GM12878 (cell line): ENCODE results near the gene TNIP2. TPM values are rescaled to one million over a fixed set of nuclear protein-coding genes. Genes with fewer than 3 reads are reported as not detected.

Experiments used
- ATAC-seq: fragments of 200-7000 bp; cut with Tn5 transposase; 3 replicates; pipeline ENCODE4 v1.9.1; 2020; ENCODE audit warnings: mild to moderate bottlenecking, moderate library complexity
- BruUV-seq: library from RNA; stranded (reverse); fragments of 400-500 nt; replicated peaks from 2 replicates; lab custom pipeline; 2021; lab: Mats Ljungman, UMichigan
- CTCF ChIA-PET: fragments of 300-600 bp; sonication (Branson Sonifier 250); formaldehyde crosslinking; extraction: SDS; loops from one replicate; lab custom pipeline; 2021; ENCODE audit warnings: inconsistent platforms; lab: Yijun Ruan, JAX
- POLR2A ChIA-PET: fragments of 350-600 bp; formaldehyde crosslinking; extraction: SDS; loops from one replicate; lab custom pipeline; 2021; ENCODE audit warnings: inconsistent platforms; lab: Charles Lee
- RAD21 ChIA-PET: fragments of 300-600 bp; sonication (Branson Sonifier 250); formaldehyde crosslinking; loops from one replicate; lab custom pipeline; 2023; ENCODE audit warnings: antibody characterized with exemption; ENCODE audit not compliant: unreplicated experiment; lab: Charles Lee
- SMC1A ChIA-PET: fragments of 300-600 bp; sonication (Branson Sonifier 250); formaldehyde crosslinking; loops from one replicate; lab custom pipeline; 2023; ENCODE audit not compliant: unreplicated experiment, uncharacterized antibody; lab: Charles Lee
- DNase-seq: peaks from one replicate; pipeline ENCODE4 v3.0.0-alpha.2; 2011; ENCODE audit warnings: low read depth, low spot score
- FAIRE-seq: peaks from 3 replicates; lab custom pipeline; 2011; peaks lifted over from hg19 to GRCh38; lab: Jason Lieb, UNC
- H2AFZ ChIP-seq: 2 replicates; pipeline ENCODE4 v1.6.0; 2011; ENCODE audit warnings: low read depth, low read length, control low read depth; ENCODE audit not compliant: control insufficient read depth
- H3K27ac ChIP-seq: 2 replicates; pipeline ENCODE4 v1.5.1; 2011; ENCODE audit warnings: control low read depth; ENCODE audit not compliant: control insufficient read depth, insufficient read depth
- H3K27me3 ChIP-seq, 2 experiments: replicated peaks in 1 of 2; 2 replicates each; pipeline versions ENCODE4 v1.6.0 to v1.6.1; 2011; ENCODE audit warnings: low read length in 1 of 2; ENCODE audit not compliant: control insufficient read depth in 2 of 2, insufficient read depth in 2 of 2
- H3K36me3 ChIP-seq, 2 experiments: 2 replicates each; pipeline ENCODE4 v1.5.1; 2011; ENCODE audit warnings: low read length in 1 of 2; ENCODE audit not compliant: control insufficient read depth in 2 of 2, insufficient read depth in 2 of 2
- H3K4me1 ChIP-seq: 2 replicates; pipeline ENCODE4 v1.6.1; 2011; ENCODE audit warnings: mild to moderate bottlenecking, low read length, moderate library complexity, mixed read lengths; ENCODE audit not compliant: control insufficient read depth, insufficient read depth
- H3K4me2 ChIP-seq: 2 replicates; pipeline ENCODE4 v1.6.0; 2011; ENCODE audit warnings: control low read depth; ENCODE audit not compliant: control insufficient read depth, insufficient read depth
- H3K4me3 ChIP-seq: fragments of 200-600 bp; sonication (generic); 2 replicates; pipeline ENCODE4 v1.5.1; 2016
- H3K79me2 ChIP-seq: 2 replicates; pipeline ENCODE4 v1.6.0; 2011; ENCODE audit warnings: low read length; ENCODE audit not compliant: control insufficient read depth, insufficient read depth
- H3K9ac ChIP-seq: 2 replicates; pipeline ENCODE4 v1.8.0; 2011; ENCODE audit warnings: low read length, control low read depth, mixed read lengths; ENCODE audit not compliant: control insufficient read depth, insufficient read depth
- H3K9me3 ChIP-seq: replicated peaks from 3 replicates; pipeline ENCODE4 v1.5.1; 2011; ENCODE audit warnings: mild to moderate bottlenecking, low read length; ENCODE audit not compliant: control insufficient read depth, insufficient read depth
- H4K20me1 ChIP-seq: 2 replicates; pipeline ENCODE4 v1.6.0; 2011; ENCODE audit not compliant: control insufficient read depth, insufficient read depth
- BCL3 ChIP-seq: IDR thresholded peaks from 2 replicates; pipeline ENCODE4 v1.6.1; 2011; ENCODE audit warnings: borderline replicate concordance, low read depth, mild to moderate bottlenecking, moderate library complexity, low read length; ENCODE audit not compliant: insufficient read depth, poor library complexity, severe bottlenecking
- CTCF ChIP-seq, 3 experiments: IDR thresholded peaks in 2 of 3; conservative IDR thresholded peaks in 1 of 3; 2 replicates each; pipeline ENCODE4 v1.5.1; 2011; ENCODE audit warnings: low read depth in 3 of 3, low read length in 3 of 3, mild to moderate bottlenecking in 3 of 3, control low read depth in 2 of 3, moderate library complexity in 2 of 3, inconsistent platforms in 1 of 3, mixed read lengths in 1 of 3; ENCODE audit not compliant: control insufficient read depth in 2 of 3, insufficient read depth in 1 of 3; ENCODE audit errors: extremely low read depth in 1 of 3
- GATAD2B ChIP-seq: fragments of 450-650 bp; conservative IDR thresholded peaks from 2 replicates; pipeline ENCODE4 v1.6.1; 2017; ENCODE audit warnings: low read depth, mild to moderate bottlenecking, moderate library complexity
- MYB ChIP-seq: fragments of 150-350 bp; IDR thresholded peaks from 2 replicates; pipeline ENCODE4 v1.6.1; 2014; ENCODE audit warnings: mild to moderate bottlenecking, low read depth, low read length, borderline replicate concordance
- NKRF ChIP-seq: fragments of 450-650 bp; conservative IDR thresholded peaks from 2 replicates; pipeline ENCODE4 v1.6.1; 2017; ENCODE audit warnings: mild to moderate bottlenecking, moderate library complexity
- SUZ12 ChIP-seq: fragments of 200-600 bp; sonication (generic); IDR thresholded peaks from one replicate; pipeline ENCODE4 v1.6.1; 2018; ENCODE audit warnings: antibody characterized with exemption, mild to moderate bottlenecking; ENCODE audit not compliant: unreplicated experiment
- TCF7 ChIP-seq: IDR thresholded peaks from 2 replicates; pipeline ENCODE4 v1.6.1; 2014; ENCODE audit warnings: antibody characterized with exemption, borderline replicate concordance
- WGBS: methylation state at CpG from one replicate; pipeline ENCODE4 v1.1.6; 2016; ENCODE audit warnings: low lambda C conversion rate; ENCODE audit not compliant: insufficient replicate concordance, insufficient coverage; ENCODE audit errors: missing lambda C conversion rate; 5-methylcytosine and 5-hydroxymethylcytosine counted together
- in situ Hi-C: fragments of 300-500 bp; cut with MboI; formaldehyde crosslinking; loops from 9 replicates; pipeline ENCODE4 v1.14.3; 2018; ENCODE audit warnings: mixed read lengths
- intact Hi-C: fragments of 100-400 bp; cut with micrococcal nuclease; formaldehyde crosslinking; loops from one replicate; pipeline ENCODE4 v1.14.2; 2022; ENCODE audit not compliant: unreplicated experiment
- polyA plus RNA-seq, 11 experiments: library from polyadenylated mRNA; depleted of rRNA in 4 of 11; unstranded in 6 of 11; stranded (reverse) in 5 of 11; fragments of >200 nt; fragmentation: Nextera tagmentation in 4 of 11; fragmentation: Illumina TruSeq in 1 of 11; extraction: Ambion mirVana in 4 of 11; extraction: Trizol in 1 of 11; gene quantifications; 1 replicate in 1 of 11; 2 replicates in 10 of 11; pipeline versions ENCODE4 v1.2.1 to v1.2.3, GENCODE V29; 2011 to 2016; ENCODE audit warnings: inconsistent platforms in 2 of 11, missing spikeins in 2 of 11, low read depth in 1 of 11
- total RNA-seq, 4 experiments: library from RNA; depleted of rRNA in 3 of 4; stranded (reverse); fragments of >200 nt in 3 of 4; fragmentation: Illumina TruSeq in 1 of 4; extraction: Trizol in 1 of 4; gene quantifications; 2 replicates each; pipeline versions ENCODE4 v1.2.1 to v1.2.3, GENCODE V29; 2013 to 2021

The TNIP2 gene
- total and polyA plus RNA-seq, 10 of the 15 experiments (the other 5 are each of a cell fraction or from before 2014, with no cell fraction given), result 1.4 to 64.9 (median 45.5) TPM

GRCh38 chr4:2804449-2804972, 48.4 kb upstream of the TNIP2 start:
- intact Hi-C loops (no loop called here), in situ Hi-C loops (no loop called here)
- POLR2A ChIA-PET, result no interaction called here
- FAIRE-seq, result no peak
- CTCF ChIA-PET, result interaction anchor here (0.8 to 1.4 kb wide), 2 partner anchors 17 to 37 kb away, joined by 3 read pairs; no protein-coding TSS in a partner anchor
- SMC1A ChIA-PET, result interaction anchor here (1.1 kb wide), 1 partner anchor 41 kb away, joined by 3 read pairs; no protein-coding TSS in a partner anchor
- TF ChIP-seq MYB, result no peak
- no peak for TF ChIP-seq SUZ12
- no peak for TF ChIP-seq CTCF (IDR thresholded peaks at IDR 0.05 in 2 of 3, conservative IDR thresholded peaks at IDR 0.05 in 1 of 3; ENCODE audit: control insufficient read depth in 2 of 3, extremely low read depth in 1 of 3, insufficient read depth in 1 of 3, low read depth in 3 of 3, low read length in 3 of 3)
- TF ChIP-seq TCF7, result no peak
- no peak for TF ChIP-seq BCL3
- TF ChIP-seq GATAD2B, result no peak
- no peak for TF ChIP-seq NKRF
- Histone ChIP-seq H3K27me3 (no peaks in the 10 kb centered on the region), H3K27ac (no peak overlapping the region), H4K20me1 (no peaks in the 10 kb centered on the region), H3K9ac (no peak overlapping the region), H3K4me1 (peaks cover 49% of the 10 kb centered on the region), H2AFZ (no peak overlapping the region), H3K36me3 (no peaks in the 10 kb centered on the region; a peak in 2 of 4 replicates), H3K9me3 (no peaks in the 10 kb centered on the region), H3K4me3 (no peak overlapping the region), H3K4me2 (no peak overlapping the region), H3K79me2 (peaks cover 35% of the 10 kb centered on the region)
- no peak for DNase-seq
- no TSS peak for BruUV-seq
- no peak for ATAC-seq
- RAD21 ChIA-PET, result interaction anchor here (0.6 to 1.5 kb wide), 3 partner anchors 9 to 60 kb away, joined by 3 read pairs; no protein-coding TSS in a partner anchor
- 60% methylated on average over 10 of the region's 10 CpGs for WGBS
